ENCODE data around the gene ATP5MG.

The ATP5MG gene

GRCh38 chr11:118442908-118443589 lies 41.6 kb downstream of the ATP5MG start:
- no peak for DNase-seq (ENCODE audit: low spot score)

GRCh38 chr11:118443590-118444218 lies 42.3 kb downstream of the ATP5MG start:
- DNase-seq (ENCODE audit: low spot score): no peak

GRCh38 chr11:118447423-118447822 lies 46.0 kb downstream of the ATP5MG start:
- DNase-seq (ENCODE audit: low spot score): no peak

GRCh38 chr11:118448294-118448693 lies 46.9 kb downstream of the ATP5MG start:
- DNase-seq (ENCODE audit: low spot score): no peak

- no peak for DNase-seq (ENCODE audit: low spot score)
These were observed 48.0 kb downstream of the ATP5MG start for GRCh38 chr11:118449316-118449918.

- no peak for DNase-seq (ENCODE audit: low spot score)
These were observed 49.0 kb downstream of the ATP5MG start for GRCh38 chr11:118450451-118450850.

All from COLO829 (cell line).